Subcutaneous abdominal adipose tissue (tissue), 5 donors: Measurements from ENCODE around the gene SCGB1D2.
"Not testable (repeated sequence)": the region's sequence is repeated elsewhere in the genome, so short reads cannot be mapped to it uniquely, and the experiment has no call there.

Experiments used
- H3K27ac ChIP-seq: one replicate; pipeline ENCODE4 v1.7.0; 2013; ENCODE audit warnings: low read depth, mild to moderate bottlenecking, inconsistent platforms, low read length, moderate library complexity
- H3K27me3 ChIP-seq, 5 donors: one replicate each; pipeline ENCODE4 v1.7.0; 2013; ENCODE audit warnings: low read length in 5 of 5, inconsistent platforms in 1 of 5; ENCODE audit not compliant: control insufficient read depth in 5 of 5, insufficient read depth in 4 of 5
- H3K36me3 ChIP-seq, 5 donors: one replicate each; pipeline ENCODE4 v1.7.0; 2013; ENCODE audit warnings: low read length in 5 of 5; ENCODE audit not compliant: control insufficient read depth in 5 of 5, insufficient read depth in 5 of 5
- H3K4me1 ChIP-seq, 5 donors: one replicate each; pipeline ENCODE4 v1.7.0; 2013; ENCODE audit warnings: low read length in 5 of 5, mild to moderate bottlenecking in 3 of 5, moderate library complexity in 1 of 5; ENCODE audit not compliant: control insufficient read depth in 5 of 5, insufficient read depth in 5 of 5
- H3K4me3 ChIP-seq, 5 donors: one replicate each; pipeline ENCODE4 v1.7.0; 2013; ENCODE audit warnings: low read length in 5 of 5, low read depth in 1 of 5
- H3K9ac ChIP-seq, 5 donors: one replicate each; pipeline ENCODE4 v1.7.0; 2013; ENCODE audit warnings: low read length in 5 of 5, mild to moderate bottlenecking in 4 of 5, moderate library complexity in 3 of 5
- H3K9me3 ChIP-seq, 5 donors: one replicate each; pipeline ENCODE4 v1.7.0; 2013; ENCODE audit warnings: low read length in 5 of 5; ENCODE audit not compliant: control insufficient read depth in 5 of 5
- donor health status: healthy.
- donor health status: healthy.
- donor health status: healthy.
- donor health status: healthy.
- donor health status: healthy.

SCGB1D2 gene

GRCh38 chr11:62242021-62242420 lies at the start of gene SCGB1D2:
Gene SCGB1D2 (plus strand): TSS chr11:62242239. CDS start chr11:62242308, 69 bp downstream.
- H3K36me3 ChIP-seq = no peaks in the 10 kb centered on the region
- no peak within 1 kb of the TSS for H3K27ac ChIP-seq
- peaks cover 4 to 23% (median 11%) of the 10 kb centered on the region in 5 donors for H3K27me3 ChIP-seq
- no peak within 1 kb of the TSS for H3K9ac ChIP-seq
- no peaks in the 10 kb centered on the region for H3K4me1 ChIP-seq
- H3K9me3 ChIP-seq = no peaks in the 10 kb centered on the region
- no peak within 1 kb of the TSS for H3K4me3 ChIP-seq

DNA sequence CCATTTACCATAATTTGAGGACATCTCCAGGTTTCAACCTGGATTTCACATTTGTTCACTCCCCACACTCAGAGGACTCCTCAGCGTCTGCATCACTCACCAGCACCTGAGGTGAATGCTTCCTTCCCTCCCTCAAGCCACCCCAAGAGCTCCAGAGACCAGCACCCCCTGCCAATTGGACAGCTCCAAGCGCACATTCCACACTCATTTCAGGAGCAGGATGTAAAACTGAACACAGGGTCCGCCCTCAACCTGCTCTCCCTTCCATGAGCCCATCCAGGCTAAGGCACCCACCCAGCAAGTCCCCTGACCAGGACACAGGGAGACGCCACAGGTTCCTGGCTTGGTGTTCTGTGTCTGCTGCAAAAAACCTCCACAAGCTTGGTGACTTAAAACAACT lies 48.1 kb upstream of the SCGB1D2 start:
- H3K27ac ChIP-seq = no peak overlapping the region
- peaks cover 12 to 30% (median 17%) of the 10 kb centered on the region in 5 donors for H3K27me3 ChIP-seq
- no peaks in the 10 kb centered on the region for H3K9me3 ChIP-seq

DNA sequence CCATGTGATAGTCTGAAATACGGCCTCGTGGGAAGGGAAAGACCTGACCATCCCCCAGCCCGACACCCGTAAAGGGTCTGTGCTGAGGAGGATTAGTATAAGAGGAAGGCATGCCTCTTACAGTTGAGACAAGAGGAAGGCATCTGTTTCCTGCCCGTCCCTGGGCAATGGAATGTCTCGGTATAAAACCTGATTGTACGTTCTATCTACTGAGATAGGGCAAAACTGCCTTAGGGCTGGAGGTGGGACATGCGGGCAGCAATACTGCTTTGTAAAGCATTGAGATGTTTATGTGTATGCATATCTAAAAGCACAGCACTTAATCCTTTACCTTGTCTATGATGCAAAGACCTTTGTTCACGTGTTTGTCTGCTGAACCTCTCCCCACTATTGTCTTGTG lies 47.0 kb upstream of the SCGB1D2 start:
- H3K4me1 ChIP-seq, H3K27ac ChIP-seq, H3K36me3 ChIP-seq, H3K9ac ChIP-seq, H3K4me3 ChIP-seq, H3K9me3 ChIP-seq: not testable (repeated sequence)
- peaks cover 1 to 24% (median 7%) of the 10 kb centered on the region in 5 donors for H3K27me3 ChIP-seq

More for the DNA sequence above, 48.1 kb upstream of the SCGB1D2 start:
- H3K4me3 ChIP-seq = no peak overlapping the region
- H3K4me1 ChIP-seq = no peaks in the 10 kb centered on the region
- no peaks in the 10 kb centered on the region for H3K36me3 ChIP-seq
- H3K9ac ChIP-seq = no peak overlapping the region

DNA sequence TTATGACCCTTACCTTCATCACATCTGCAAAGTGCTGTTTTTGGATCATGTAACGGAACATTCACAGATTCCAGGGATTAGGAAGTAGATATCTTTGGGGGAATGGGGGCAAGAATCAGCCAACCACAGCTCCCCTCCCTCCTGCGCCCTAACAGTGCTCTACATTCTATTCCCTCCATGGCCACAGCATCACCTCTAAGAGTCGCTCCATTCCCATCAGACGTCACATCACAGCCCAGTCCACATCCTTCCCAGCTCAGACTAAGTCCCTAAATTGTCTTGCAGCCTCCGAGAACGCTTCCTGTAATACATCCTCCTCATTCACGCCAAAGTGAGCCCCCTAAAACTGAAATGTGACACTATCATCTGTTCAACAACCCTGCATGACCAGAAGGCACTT lies 46.1 kb upstream of the SCGB1D2 start:
- Histone ChIP-seq H3K4me1 (no peaks in the 10 kb centered on the region), H3K27me3 (peaks cover 0 to 19% (median 3%) of the 10 kb centered on the region in 5 donors), H3K4me3 (no peak overlapping the region), H3K9me3 (no peaks in the 10 kb centered on the region), H3K9ac (no peak overlapping the region), H3K27ac (no peak overlapping the region), H3K36me3 (no peaks in the 10 kb centered on the region)

DNA sequence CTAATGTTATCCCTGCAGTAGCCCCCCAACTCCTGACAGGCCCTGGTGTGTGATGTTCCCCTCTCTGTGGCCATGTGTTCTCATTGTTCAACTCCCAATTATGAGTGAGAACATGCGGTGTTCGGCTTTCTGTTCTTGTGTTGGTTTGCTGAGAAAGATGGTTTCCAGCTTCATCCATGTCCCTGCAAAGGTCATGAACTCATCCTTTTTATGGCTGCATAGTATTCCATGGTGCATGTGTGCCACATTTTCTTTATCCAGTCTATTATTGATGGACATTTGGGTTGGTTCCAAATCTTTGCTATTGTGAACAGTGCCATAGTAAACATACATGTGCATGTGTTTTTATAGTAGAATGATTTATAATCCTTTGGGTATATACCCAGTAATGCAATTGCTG lies 44.6 kb upstream of the SCGB1D2 start:
- not testable (repeated sequence) for H3K27ac ChIP-seq, H3K9ac ChIP-seq, H3K4me3 ChIP-seq, H3K4me1 ChIP-seq, H3K36me3 ChIP-seq, H3K9me3 ChIP-seq
- peaks cover 0 to 16% (median 6%) of the 10 kb centered on the region in 5 donors for H3K27me3 ChIP-seq

- Histone ChIP-seq H3K27ac (no peak overlapping the region), H3K36me3 (no peaks in the 10 kb centered on the region), H3K4me3 (no peak overlapping the region)
These were observed 40.7 kb upstream of the SCGB1D2 start for GRCh38 chr11:62201376-62201775.

GRCh38 chr11:62202910-62203309 lies 39.1 kb upstream of the SCGB1D2 start:
- Histone ChIP-seq H3K27me3 (peaks cover 0 to 6% (median 0%) of the 10 kb centered on the region in 5 donors), H3K4me3 (no peak overlapping the region), H3K9ac (no peak overlapping the region), H3K9me3 (no peaks in the 10 kb centered on the region), H3K4me1 (no peaks in the 10 kb centered on the region), H3K36me3 (no peaks in the 10 kb centered on the region), H3K27ac (no peak overlapping the region)

More at GRCh38 chr11:62201376-62201775, 40.7 kb upstream of the SCGB1D2 start:
- H3K9ac ChIP-seq = no peak overlapping the region
- H3K9me3 ChIP-seq = no peaks in the 10 kb centered on the region
- H3K4me1 ChIP-seq = no peaks in the 10 kb centered on the region
- peaks cover 0 to 6% (median 4%) of the 10 kb centered on the region in 5 donors for H3K27me3 ChIP-seq

- Histone ChIP-seq H3K36me3 (no peaks in the 10 kb centered on the region), H3K4me3 (no peak overlapping the region), H3K27me3 (peaks cover 0 to 5% (median 0%) of the 10 kb centered on the region in 5 donors), H3K9ac (no peak overlapping the region), H3K27ac (no peak overlapping the region), H3K4me1 (no peaks in the 10 kb centered on the region), H3K9me3 (no peaks in the 10 kb centered on the region)
These were observed 37.6 kb upstream of the SCGB1D2 start for GRCh38 chr11:62204430-62204829.

GRCh38 chr11:62205441-62205840 lies 36.6 kb upstream of the SCGB1D2 start:
- H3K4me3 ChIP-seq = no peak overlapping the region
- H3K4me1 ChIP-seq = no peaks in the 10 kb centered on the region
- H3K27me3 ChIP-seq = peaks cover 0 to 6% (median 0%) of the 10 kb centered on the region in 5 donors
- no peak overlapping the region for H3K9ac ChIP-seq
- no peaks in the 10 kb centered on the region for H3K9me3 ChIP-seq
- no peaks in the 10 kb centered on the region for H3K36me3 ChIP-seq
- H3K27ac ChIP-seq = no peak overlapping the region

GRCh38 chr11:62206276-62207066 lies 35.6 kb upstream of the SCGB1D2 start:
- not testable (repeated sequence) for H3K36me3 ChIP-seq, H3K4me3 ChIP-seq, H3K27me3 ChIP-seq, H3K27ac ChIP-seq, H3K4me1 ChIP-seq, H3K9ac ChIP-seq, H3K9me3 ChIP-seq
